OCI-LY1 (cell line): Measurements from ENCODE around the gene SLC35F2.

Source experiments
- CTCF ChIP-seq: fragments of 200-600 bp; sonication (generic), shearing (Covaris generic); IDR thresholded peaks from 2 replicates; pipeline ENCODE4 v1.5.1; 2017; ENCODE audit warnings: mild to moderate bottlenecking, antibody characterized with exemption, low read length, moderate library complexity, mixed read lengths
- EZH2 ChIP-seq: fragments of 200-600 bp; sonication (generic), shearing (Covaris generic); IDR thresholded peaks from 2 replicates; pipeline ENCODE4 v1.8.0; 2017; ENCODE audit warnings: borderline replicate concordance, mixed run types, mild to moderate bottlenecking, antibody characterized with exemption, low read length, moderate library complexity, mixed read lengths

- TF ChIP-seq CTCF = no peak
- no peak for TF ChIP-seq EZH2
Measured at GRCh38 chr11:107770551-107770951, 88.0 kb downstream of the SLC35F2 start.
